GM21576 (cell line): ENCODE data around the gene NDUFS6.
"Not testable (repeated sequence)": the region's sequence is repeated elsewhere in the genome, so short reads cannot be mapped to it uniquely, and the experiment has no call there.

Experiments
- ATAC-seq: cut with Tn5 transposase; IDR thresholded peaks from one replicate; pipeline ENCODE4 v1.9.1; 2021; ENCODE audit warnings: mild to moderate bottlenecking, moderate library complexity; ENCODE audit not compliant: unreplicated experiment

Gene NDUFS6

GRCh38 chr5:1814183-1815020, 13.2 kb downstream of the NDUFS6 start:
- ATAC-seq: no peak

DNA sequence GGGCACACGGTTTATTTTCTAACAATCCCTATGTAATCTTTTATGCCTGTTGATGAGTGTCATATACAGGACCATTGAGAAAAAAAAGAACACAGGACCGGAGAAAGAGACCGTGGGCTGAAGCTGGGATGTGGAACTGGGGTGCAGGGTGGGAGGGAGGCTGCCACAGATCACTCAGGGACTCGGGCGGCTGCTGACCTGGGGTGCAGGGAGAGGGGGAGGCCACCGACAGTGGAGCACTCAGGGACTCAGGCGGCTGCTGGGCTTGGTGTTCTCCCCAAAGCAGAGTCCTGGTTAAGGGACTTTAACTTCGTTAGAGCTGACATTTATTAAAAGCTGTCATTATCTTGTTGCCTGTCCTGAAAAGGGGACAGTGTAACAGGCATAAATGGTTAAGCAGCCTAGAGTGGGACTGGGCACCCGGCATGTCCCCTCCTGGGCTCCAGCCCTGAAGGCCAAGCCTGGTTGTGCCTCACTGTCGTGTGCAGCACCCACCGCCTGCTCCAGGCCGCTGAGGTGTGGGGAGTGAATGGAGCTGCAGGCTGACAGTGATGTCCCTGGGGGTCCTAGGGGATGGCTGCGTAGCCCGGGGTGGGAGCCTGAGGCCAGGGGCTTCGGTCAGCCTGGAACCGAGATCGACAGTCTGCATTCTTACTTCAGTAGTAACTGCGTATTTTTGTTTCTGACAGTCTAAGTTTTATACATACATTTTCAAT, 14.0 kb downstream of the NDUFS6 start:
- no peak for ATAC-seq

- ATAC-seq: no peak
Measured at GRCh38 chr5:1815881-1816292, 14.7 kb downstream of the NDUFS6 start.

- not testable (repeated sequence) for ATAC-seq
Measured at GRCh38 chr5:1816495-1817089, 15.4 kb downstream of the NDUFS6 start.

GRCh38 chr5:1817261-1818043, 16.2 kb downstream of the NDUFS6 start:
- ATAC-seq: no peak

GRCh38 chr5:1818784-1819183, 17.6 kb downstream of the NDUFS6 start:
- ATAC-seq: no peak

- no peak for ATAC-seq
Measured at GRCh38 chr5:1819458-1819857, 18.3 kb downstream of the NDUFS6 start.

GRCh38 chr5:1820381-1820780, 19.2 kb downstream of the NDUFS6 start:
- no peak for ATAC-seq

DNA sequence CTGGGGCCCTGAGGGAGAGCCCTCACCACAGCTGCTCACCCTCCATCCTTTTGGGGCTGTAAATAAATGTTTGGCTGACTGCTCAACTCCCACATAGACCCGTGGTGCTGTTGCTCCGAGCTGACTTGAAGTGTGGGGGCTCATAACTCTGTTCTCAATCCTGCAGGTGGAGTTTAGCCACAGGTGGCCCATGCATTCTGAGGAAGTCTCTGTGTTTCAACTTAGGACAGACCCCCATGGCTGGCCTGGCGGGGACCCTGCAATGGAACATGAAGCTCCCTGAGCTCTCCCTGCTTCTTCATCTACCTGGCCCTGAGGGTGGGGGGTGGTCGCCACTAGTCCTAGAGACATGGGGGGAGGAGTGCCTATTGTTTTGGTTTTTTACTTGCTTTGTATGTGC, 19.7 kb downstream of the NDUFS6 start:
- ATAC-seq: no peak

- ATAC-seq: no peak
Measured at GRCh38 chr5:1821862-1822261, 20.7 kb downstream of the NDUFS6 start.

DNA sequence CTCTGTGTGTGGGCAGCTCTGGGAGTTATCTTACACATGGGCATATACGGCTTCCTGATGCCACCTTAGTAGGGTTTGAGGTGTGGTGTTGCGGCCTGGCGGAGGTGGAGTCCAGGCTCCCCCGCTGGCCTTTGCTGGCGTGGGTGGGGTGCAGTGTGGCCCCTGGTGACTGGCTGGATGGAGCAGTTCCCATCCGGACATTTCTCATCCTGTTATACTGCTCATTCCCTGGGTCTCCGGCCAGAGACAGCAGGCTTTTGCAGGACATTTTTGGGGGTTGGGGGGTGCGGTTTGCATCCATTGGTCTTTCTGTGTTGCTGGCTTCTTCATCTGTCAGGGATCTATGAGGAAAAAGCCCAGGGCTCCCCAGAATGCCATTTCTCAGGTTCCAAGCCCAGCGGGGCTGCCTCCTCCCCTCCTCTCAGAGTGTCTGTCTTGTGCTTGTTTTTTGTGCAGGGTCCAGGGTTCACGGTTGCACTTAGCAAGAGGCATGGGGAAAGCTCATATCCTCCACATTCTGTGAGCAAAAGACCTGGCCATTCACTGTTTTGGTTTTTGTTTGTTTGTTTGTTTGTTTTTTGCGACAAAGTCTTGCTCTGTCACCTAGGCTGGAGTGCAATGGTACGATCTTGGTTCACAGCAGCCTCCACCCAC, 22.3 kb downstream of the NDUFS6 start:
- ATAC-seq: no peak

GRCh38 chr5:1824109-1824821, 23.1 kb downstream of the NDUFS6 start:
- no peak for ATAC-seq

DNA sequence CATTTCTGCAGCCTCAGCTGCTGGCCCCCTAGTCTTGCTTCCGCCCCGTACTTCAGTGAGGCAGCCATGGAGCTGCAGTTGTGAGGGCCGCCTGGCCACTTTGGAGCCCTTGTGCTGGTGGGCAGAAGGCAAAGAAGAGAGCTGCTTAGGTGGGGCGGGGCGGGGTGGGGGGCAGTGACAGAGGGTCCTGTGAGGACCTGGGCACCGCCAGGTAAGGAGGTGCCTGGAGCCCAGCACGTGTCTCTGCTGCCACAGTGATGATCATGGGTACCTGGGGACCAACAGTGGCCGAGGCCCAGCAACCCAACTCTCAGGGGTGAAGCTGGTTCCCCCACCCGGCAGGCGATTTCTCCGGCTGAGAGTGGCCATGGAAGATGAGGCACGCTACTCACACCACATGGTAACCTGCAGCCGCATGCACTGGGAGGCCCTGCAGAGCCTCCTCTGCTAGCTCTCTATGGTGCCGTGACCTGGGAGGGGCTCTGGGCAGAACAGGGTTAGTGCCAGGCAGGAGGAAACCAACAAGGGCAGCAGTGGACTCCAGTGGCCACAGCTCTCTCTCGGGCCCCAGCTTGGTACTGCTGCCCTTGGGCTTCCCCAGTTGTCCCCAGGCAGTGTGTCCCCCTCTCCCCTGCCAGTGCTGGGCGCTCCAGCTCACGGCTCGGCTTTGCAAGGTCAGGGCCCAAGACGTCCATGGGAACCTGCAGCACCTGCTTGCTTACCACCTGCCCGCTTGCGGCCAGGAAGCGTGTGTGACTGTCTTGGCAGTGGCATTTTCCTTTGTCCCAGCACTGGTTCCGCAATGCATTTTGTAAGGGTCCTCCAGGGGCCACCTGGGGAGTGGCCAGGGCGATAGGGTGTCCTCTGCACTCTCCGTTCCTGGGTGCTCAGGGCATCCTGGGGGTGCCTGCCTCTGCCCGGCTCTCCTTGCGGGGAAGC, 24.0 kb downstream of the NDUFS6 start:
- no peak for ATAC-seq

DNA sequence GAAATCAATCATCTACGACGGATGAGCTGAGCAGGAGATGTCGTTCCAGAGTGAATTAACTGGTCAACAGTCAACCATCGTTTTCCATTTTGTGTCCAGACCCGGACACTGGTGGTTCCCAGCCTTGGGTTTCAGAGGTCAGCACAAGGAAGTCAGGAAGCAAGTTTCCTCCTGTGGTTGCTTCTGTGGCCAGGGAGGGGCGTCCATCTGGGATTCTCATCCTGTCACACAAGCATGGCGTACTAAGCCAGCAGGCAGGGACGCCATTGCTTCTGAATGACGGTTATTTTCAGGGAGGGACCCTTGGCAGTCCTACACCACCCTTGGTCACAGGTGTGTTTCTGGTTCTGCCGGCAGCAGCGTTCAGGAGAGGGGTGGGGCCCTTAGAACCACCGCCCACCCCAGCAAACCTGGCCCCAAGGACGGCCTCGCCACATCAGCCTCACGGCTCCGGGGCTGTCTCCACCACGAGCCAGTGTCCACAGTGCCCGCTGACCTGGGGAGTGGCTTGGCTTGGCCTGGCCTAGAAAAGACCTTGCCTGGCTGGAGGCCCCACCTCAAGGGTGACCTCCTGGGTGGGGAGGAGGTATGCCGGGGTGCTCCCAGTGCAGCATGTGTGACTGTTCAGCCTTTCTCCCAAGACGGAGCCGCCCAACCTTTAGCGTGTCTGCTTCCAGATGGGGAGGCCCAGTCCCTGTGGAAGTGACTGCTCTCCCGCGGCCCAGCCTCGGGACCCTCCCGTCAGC, 25.2 kb downstream of the NDUFS6 start:
- no peak for ATAC-seq

DNA sequence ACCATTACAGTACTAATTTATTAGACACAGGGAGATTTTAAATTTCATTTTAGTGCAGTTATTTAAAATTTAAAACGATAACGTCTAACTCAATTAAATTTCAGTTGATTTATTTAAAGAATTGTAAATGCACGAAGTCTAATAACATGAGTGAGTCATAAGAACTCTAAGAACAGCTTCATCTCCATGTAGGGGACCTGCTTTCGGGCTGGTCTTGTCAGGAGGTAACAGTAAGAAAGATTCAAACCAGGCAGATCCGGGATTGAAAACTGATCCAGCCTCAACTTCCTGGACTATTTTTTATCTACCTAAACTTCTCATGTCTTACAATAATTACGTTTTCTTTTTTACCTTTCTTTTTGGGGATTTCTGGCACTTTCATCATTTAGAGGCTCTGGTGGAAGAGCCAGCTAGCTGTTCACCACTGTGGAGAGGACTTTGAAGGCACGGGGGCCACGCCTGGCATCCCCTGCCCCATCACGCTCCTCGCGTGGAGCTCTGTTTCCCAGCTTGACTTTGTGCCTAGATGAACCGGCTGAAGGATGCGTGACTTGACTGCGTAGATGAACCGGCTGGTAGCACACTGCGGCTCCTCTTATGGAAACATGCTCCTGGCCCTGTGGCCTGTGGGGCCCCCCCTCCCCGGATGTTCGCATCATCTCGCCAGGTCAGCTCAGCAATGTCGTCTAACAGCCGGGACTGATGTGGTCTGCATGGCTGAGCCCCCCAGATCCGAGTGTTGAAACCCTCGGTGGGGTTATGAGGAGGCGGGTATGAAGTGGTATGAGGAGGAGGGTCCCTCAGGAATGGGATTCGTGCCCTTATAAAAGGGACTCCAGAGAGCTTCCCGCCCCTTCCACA, 26.0 kb downstream of the NDUFS6 start:
- no peak for ATAC-seq

- no peak for ATAC-seq
Measured at GRCh38 chr5:1827886-1828397, 26.7 kb downstream of the NDUFS6 start.
